HepG2 (cell line): ENCODE measurements around the gene MIOS. TPM values are rescaled to one million over a fixed set of nuclear protein-coding genes. Genes with fewer than 3 reads are reported as not detected.
A peak's percentile ranks its signal among the peaks of the same experiment; 100 is the strongest.

ENCODE experiments used
- AGO2 ChIP-seq: fragments of 200-400 bp; formaldehyde crosslinking; optimal IDR thresholded peaks from 2 replicates; pipeline ENCODE3; 2017; ENCODE audit warnings: mild to moderate bottlenecking, low read depth, low read length, moderate library complexity
- CENPT ChIP-seq: sonication (generic); formaldehyde crosslinking; IDR thresholded peaks from 2 replicates; pipeline ENCODE4 v1.8.0; 2022; ENCODE audit warnings: low read depth, mild to moderate bottlenecking, moderate library complexity, missing genetic modification reagents
- E2F2 ChIP-seq: sonication (generic); formaldehyde crosslinking; IDR thresholded peaks from 2 replicates; pipeline ENCODE4 v1.4.0; 2020; ENCODE audit warnings: missing genetic modification reagents, borderline replicate concordance
- GLI4 ChIP-seq: sonication (generic); formaldehyde crosslinking; IDR thresholded peaks from 2 replicates; pipeline ENCODE4 v1.5.1; 2020; ENCODE audit warnings: missing genetic modification reagents, mild to moderate bottlenecking, moderate library complexity, borderline replicate concordance
- HNRNPK ChIP-seq: fragments of 200-400 bp; formaldehyde crosslinking; IDR thresholded peaks from 2 replicates; pipeline ENCODE4 v1.6.1; 2018; ENCODE audit warnings: low read length, low read depth, moderate library complexity, mild to moderate bottlenecking; ENCODE audit not compliant: poor library complexity, severe bottlenecking
- JUND ChIP-seq: sonication (generic); formaldehyde crosslinking; IDR thresholded peaks from 2 replicates; pipeline ENCODE4 v1.8.0; 2022; ENCODE audit warnings: mild to moderate bottlenecking, missing genetic modification reagents
- KDM3A ChIP-seq: IDR thresholded peaks from 2 replicates; pipeline ENCODE4 v1.6.1; 2018; ENCODE audit warnings: low read depth, missing compliant biosample characterization
- KMT2A ChIP-seq: sonication (generic); formaldehyde crosslinking; IDR thresholded peaks from 2 replicates; pipeline ENCODE4 v1.4.0; 2020; ENCODE audit warnings: missing genetic modification reagents
- MAFF ChIP-seq: IDR thresholded peaks from 2 replicates; pipeline ENCODE4 v1.6.1; 2011; ENCODE audit warnings: low read depth, low read length, improper control_type of control experiment
- SPEN ChIP-seq: sonication (generic); formaldehyde crosslinking; IDR thresholded peaks from 2 replicates; pipeline ENCODE4 v1.5.1; 2020; ENCODE audit warnings: low read depth, mild to moderate bottlenecking, missing genetic modification reagents
- TBL1XR1 ChIP-seq: fragments of 150-350 bp; IDR thresholded peaks from 2 replicates; pipeline ENCODE4 v1.6.1; 2014; ENCODE audit warnings: borderline replicate concordance, low read length; ENCODE audit not compliant: partially characterized antibody
- XRCC5 ChIP-seq: fragments of 200-400 bp; formaldehyde crosslinking; optimal IDR thresholded peaks from 2 replicates; pipeline ENCODE3; 2017; ENCODE audit warnings: mild to moderate bottlenecking, low read length
- ZBTB2 ChIP-seq: sonication (generic); formaldehyde crosslinking; IDR thresholded peaks from 2 replicates; pipeline ENCODE4 v1.8.0; 2022; ENCODE audit warnings: low read depth, missing genetic modification reagents
- ZNF160 ChIP-seq: sonication (generic); formaldehyde crosslinking; IDR thresholded peaks from 2 replicates; pipeline ENCODE4 v1.8.0; 2022; ENCODE audit warnings: mild to moderate bottlenecking, inconsistent platforms, missing genetic modification reagents
- ZNF20 ChIP-seq: sonication (generic); formaldehyde crosslinking; IDR thresholded peaks from 2 replicates; pipeline ENCODE4 v1.4.0; 2020; ENCODE audit warnings: mild to moderate bottlenecking, moderate library complexity, missing genetic modification reagents
- ZNF326 ChIP-seq: sonication (generic); formaldehyde crosslinking; IDR thresholded peaks from 2 replicates; pipeline ENCODE4 v1.4.0; 2020; ENCODE audit warnings: missing genetic modification reagents, borderline replicate concordance
- ZNF558 ChIP-seq: sonication (generic); formaldehyde crosslinking; IDR thresholded peaks from 2 replicates; pipeline ENCODE4 v1.9.0; 2022; ENCODE audit warnings: mild to moderate bottlenecking, missing genetic modification reagents, borderline replicate concordance
- ZNF652 ChIP-seq: IDR thresholded peaks from 2 replicates; pipeline ENCODE4 v1.6.1; 2016; ENCODE audit warnings: low read depth, borderline replicate concordance
- polyA plus RNA-seq, 8 experiments: library from polyadenylated mRNA; depleted of rRNA in 3 of 8; stranded (reverse) in 7 of 8; unstranded in 1 of 8; fragments of >200 nt; fragmentation: Illumina TruSeq in 4 of 8; extraction: Trizol in 4 of 8; gene quantifications; 2 replicates each; pipeline versions ENCODE4 v1.2.1 to v1.2.3, GENCODE V29; 2011 to 2016; ENCODE audit warnings: low read depth in 4 of 8, missing spikeins in 1 of 8, mixed read lengths in 1 of 8; ENCODE audit not compliant: insufficient read depth in 1 of 8
- total RNA-seq, 5 experiments: library from RNA; depleted of rRNA; stranded (reverse); fragments of >200 nt; fragmentation: Illumina TruSeq; extraction: Trizol; gene quantifications; 2 replicates each; pipeline ENCODE4 v1.2.3, GENCODE V29; 2016; ENCODE audit warnings: low read depth in 1 of 5
- TF ChIP-seq, protein P1 (sequence below): sonication (generic); formaldehyde crosslinking; IDR thresholded peaks from 2 replicates; pipeline ENCODE4 v1.4.0; 2020; ENCODE audit warnings: missing genetic modification reagents
- TF ChIP-seq, protein P2 (sequence below): sonication (generic); formaldehyde crosslinking; IDR thresholded peaks from 2 replicates; pipeline ENCODE4 v1.8.0; 2022; ENCODE audit warnings: missing genetic modification reagents, low read depth, mild to moderate bottlenecking, borderline replicate concordance
- TF ChIP-seq, protein P3 (sequence below): sonication (generic); formaldehyde crosslinking; IDR thresholded peaks from 2 replicates; pipeline ENCODE4 v1.8.1; 2022; ENCODE audit warnings: mild to moderate bottlenecking, missing genetic modification reagents
- TF ChIP-seq, protein P4 (sequence below): sonication (generic); formaldehyde crosslinking; IDR thresholded peaks from 2 replicates; pipeline ENCODE4 v1.8.1; 2023; ENCODE audit warnings: missing genetic modification reagents, inconsistent platforms, borderline replicate concordance

MIOS gene
- total and polyA plus RNA-seq, 2 of the 13 experiments (the other 11 are each of a cell fraction or from before 2014, with no cell fraction given): 15.2 to 33.5 TPM

DNA sequence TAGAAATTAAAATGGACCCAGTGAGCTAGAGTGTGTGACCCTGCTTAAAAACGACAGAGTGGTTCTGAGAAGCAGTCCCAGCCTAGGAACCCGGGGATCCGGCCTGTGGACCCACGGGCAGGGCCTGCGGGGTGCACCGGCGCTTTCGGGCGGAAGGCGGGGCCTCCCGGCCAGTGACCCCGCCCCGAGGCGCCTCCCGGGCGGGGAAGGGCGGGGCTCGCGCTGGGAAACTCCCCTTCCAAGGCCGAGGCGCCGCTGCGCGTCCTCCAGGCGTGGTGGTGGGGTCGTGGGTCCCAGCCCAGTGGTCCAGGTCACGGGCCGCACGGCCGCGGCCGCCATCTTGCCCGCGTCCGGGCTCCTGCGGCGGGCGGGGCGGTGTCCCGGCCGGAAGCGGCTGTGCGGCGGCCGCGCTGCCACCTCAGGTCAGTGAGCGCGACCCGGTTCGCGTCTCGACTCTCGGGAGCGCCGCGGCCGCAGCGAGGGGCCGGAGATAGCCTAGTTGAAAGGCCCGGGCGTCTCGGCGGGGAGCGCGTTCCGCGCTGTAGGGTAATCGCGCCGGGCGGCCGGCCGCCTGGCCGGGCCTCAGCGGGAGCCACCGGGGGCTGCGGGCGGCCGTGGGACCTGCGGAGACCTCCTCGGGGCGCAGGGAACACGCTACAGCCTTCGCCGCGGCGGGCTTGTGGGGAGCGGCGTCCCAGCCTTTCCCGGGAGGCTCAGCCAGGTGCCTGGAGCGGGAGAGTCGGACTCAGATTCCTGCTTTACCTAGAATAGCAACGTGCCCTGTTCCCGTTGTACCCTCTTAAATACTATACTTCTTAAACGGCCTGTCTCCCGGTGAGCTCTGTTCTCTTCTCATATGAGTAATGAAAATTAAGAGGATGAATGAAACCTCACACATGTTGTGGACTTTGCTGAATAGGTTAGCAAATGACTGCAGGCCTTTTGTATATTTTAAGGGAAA lies at the start of gene MIOS (continued):
- TF ChIP-seq SPEN (CRISPR knock-in tag) (peak; percentile 69), E2F2 (CRISPR knock-in tag) (no peak), HNRNPK (peak; percentile 26), XRCC5 (peak; percentile 74), GLI4 (CRISPR knock-in tag) (no peak), CENPT (CRISPR knock-in tag) (no peak), KMT2A (CRISPR knock-in tag) (no peak), ZNF652 (CRISPR knock-in tag) (no peak), ZNF326 (CRISPR knock-in tag) (no peak), ZNF160 (no peak), KDM3A (no peak), TBL1XR1 (no peak), MAFF (no peak), AGO2 (peak; percentile 68), ZNF20 (CRISPR knock-in tag) (no peak), ZBTB2 (CRISPR knock-in tag) (peak; percentile 83), JUND (CRISPR knock-in tag) (no peak), ZNF558 (CRISPR knock-in tag) (peak; percentile 75; the same call in 1 of the 2 replicates)
- TF ChIP-seq, protein P1, sequence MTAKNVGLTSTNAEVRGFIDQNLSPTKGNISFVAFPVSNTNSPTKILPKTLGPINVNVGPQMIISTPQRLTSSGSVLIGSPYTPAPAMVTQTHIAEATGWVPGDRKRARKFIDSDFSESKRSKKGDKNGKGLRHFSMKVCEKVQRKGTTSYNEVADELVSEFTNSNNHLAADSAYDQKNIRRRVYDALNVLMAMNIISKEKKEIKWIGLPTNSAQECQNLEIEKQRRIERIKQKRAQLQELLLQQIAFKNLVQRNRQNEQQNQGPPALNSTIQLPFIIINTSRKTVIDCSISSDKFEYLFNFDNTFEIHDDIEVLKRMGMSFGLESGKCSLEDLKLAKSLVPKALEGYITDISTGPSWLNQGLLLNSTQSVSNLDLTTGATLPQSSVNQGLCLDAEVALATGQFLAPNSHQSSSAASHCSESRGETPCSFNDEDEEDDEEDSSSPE (CRISPR knock-in tag): peak; percentile 49; the same call in 1 of the 2 replicates
- TF ChIP-seq, protein P2, sequence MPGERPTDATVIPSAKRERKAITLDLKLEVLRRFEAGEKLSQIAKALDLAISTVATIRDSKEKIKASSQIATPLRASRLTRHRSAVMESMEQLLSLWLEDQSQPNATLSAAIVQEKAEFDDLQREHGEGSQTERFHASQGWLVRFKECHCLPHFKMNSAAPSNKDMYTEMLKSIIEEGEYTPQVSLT (CRISPR knock-in tag): no peak
- TF ChIP-seq, protein P3, sequence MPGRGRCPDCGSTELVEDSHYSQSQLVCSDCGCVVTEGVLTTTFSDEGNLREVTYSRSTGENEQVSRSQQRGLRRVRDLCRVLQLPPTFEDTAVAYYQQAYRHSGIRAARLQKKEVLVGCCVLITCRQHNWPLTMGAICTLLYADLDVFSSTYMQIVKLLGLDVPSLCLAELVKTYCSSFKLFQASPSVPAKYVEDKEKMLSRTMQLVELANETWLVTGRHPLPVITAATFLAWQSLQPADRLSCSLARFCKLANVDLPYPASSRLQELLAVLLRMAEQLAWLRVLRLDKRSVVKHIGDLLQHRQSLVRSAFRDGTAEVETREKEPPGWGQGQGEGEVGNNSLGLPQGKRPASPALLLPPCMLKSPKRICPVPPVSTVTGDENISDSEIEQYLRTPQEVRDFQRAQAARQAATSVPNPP: peak; percentile 86
- TF ChIP-seq, protein P4, sequence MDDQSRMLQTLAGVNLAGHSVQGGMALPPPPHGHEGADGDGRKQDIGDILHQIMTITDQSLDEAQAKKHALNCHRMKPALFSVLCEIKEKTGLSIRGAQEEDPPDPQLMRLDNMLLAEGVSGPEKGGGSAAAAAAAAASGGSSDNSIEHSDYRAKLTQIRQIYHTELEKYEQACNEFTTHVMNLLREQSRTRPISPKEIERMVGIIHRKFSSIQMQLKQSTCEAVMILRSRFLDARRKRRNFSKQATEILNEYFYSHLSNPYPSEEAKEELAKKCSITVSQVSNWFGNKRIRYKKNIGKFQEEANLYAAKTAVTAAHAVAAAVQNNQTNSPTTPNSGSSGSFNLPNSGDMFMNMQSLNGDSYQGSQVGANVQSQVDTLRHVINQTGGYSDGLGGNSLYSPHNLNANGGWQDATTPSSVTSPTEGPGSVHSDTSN (CRISPR knock-in tag): no peak
